ENCODE data around the gene IL17B. TPM values are rescaled to one million over a fixed set of nuclear protein-coding genes. Genes with fewer than 3 reads are reported as not detected.

IL17B gene
- total and polyA plus RNA-seq, 9 of the 15 experiments (the other 6 are each of a cell fraction or from before 2014, with no cell fraction given): 0.28 to 2.6 (median 0.53) TPM; not detected in 2

DNA sequence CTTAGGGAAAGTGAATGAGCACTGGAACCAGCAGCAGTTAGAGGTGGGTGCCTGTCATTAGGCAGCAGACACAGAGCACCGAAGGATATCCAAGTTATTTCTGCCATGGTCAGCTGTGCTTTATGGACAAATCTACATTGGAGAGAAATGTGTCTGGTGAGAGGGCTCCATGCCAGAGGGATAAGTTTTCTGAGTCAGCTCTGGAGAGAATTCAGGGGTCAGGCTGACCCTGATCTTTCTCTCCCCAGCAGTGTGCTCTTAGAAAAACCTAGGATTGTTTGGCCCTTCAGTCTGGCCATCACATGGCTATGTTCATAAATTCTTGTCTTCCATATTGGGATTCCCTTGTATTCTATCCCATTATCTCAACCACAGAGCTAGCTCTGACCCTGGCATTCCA is 8.9 kb upstream of the IL17B start (continued):
- TF ChIP-seq, protein P1, sequence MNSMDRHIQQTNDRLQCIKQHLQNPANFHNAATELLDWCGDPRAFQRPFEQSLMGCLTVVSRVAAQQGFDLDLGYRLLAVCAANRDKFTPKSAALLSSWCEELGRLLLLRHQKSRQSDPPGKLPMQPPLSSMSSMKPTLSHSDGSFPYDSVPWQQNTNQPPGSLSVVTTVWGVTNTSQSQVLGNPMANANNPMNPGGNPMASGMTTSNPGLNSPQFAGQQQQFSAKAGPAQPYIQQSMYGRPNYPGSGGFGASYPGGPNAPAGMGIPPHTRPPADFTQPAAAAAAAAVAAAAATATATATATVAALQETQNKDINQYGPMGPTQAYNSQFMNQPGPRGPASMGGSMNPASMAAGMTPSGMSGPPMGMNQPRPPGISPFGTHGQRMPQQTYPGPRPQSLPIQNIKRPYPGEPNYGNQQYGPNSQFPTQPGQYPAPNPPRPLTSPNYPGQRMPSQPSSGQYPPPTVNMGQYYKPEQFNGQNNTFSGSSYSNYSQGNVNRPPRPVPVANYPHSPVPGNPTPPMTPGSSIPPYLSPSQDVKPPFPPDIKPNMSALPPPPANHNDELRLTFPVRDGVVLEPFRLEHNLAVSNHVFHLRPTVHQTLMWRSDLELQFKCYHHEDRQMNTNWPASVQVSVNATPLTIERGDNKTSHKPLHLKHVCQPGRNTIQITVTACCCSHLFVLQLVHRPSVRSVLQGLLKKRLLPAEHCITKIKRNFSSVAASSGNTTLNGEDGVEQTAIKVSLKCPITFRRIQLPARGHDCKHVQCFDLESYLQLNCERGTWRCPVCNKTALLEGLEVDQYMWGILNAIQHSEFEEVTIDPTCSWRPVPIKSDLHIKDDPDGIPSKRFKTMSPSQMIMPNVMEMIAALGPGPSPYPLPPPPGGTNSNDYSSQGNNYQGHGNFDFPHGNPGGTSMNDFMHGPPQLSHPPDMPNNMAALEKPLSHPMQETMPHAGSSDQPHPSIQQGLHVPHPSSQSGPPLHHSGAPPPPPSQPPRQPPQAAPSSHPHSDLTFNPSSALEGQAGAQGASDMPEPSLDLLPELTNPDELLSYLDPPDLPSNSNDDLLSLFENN (IDR thresholded peaks at IDR 0.05; ENCODE audit: low read depth in 2 of 2, low read length in 2 of 2): no peak
- TF ChIP-seq FOXM1 (IDR thresholded peaks at IDR 0.05; ENCODE audit: low read depth) (no peak), FOXM1 (CRISPR knock-in tag; IDR thresholded peaks at IDR 0.05; ENCODE audit: low read depth) (no peak), ZNF224 (CRISPR knock-in tag; IDR thresholded peaks at IDR 0.05) (no peak)

DNA sequence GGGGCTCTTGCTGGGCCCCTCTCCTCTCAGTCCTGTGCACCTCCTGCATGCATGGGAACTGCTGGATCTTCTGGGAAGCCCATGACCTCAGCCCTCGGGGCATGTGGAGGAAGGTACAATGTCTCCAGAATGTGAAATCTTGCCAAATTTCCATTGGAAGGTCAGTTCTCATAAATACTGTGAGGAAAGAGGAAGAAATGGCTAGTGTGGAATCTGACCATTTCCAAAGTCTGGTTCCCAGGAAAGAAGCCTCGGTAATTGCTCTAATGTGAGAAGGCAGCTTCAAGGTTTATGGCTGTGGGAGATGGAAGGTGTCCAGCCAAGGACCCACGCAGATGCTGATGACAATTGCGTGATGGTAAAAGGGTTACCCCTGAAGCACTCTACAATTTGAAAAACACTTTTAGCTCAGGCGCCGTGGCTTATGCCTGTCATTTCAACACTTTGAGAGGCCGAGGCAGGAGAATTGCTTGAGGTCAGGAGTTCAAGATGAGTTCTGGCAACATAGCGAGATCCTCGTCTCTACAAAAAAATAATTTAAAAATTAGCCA is 8.1 kb upstream of the IL17B start:
- Histone ChIP-seq H2AFZ (ENCODE audit: low read depth, low read length) (no peak overlapping the region), H3K9me3 (replicated peaks; ENCODE audit: control insufficient read depth, insufficient read depth, low read depth, low read length) (no peaks in the 10 kb centered on the region), H3K4me2 (ENCODE audit: insufficient read depth, low read length) (no peak overlapping the region), H3K4me3 (no peak overlapping the region), H4K20me1 (replicated peaks; ENCODE audit: control insufficient read depth, insufficient read depth, low read length) (no peaks in the 10 kb centered on the region), H3K79me2 (ENCODE audit: control insufficient read depth, insufficient read depth, low read length) (no peaks in the 10 kb centered on the region), H3K9ac (ENCODE audit: insufficient read depth in 1 of 2, low read depth in 2 of 2, low read length in 2 of 2) (no peak overlapping the region), H3K36me3 (ENCODE audit: control insufficient read depth, insufficient read depth, low read length) (no peaks in the 10 kb centered on the region), H3K27ac (ENCODE audit: extremely low read depth, low read depth, low read length) (no peak overlapping the region), H3K4me1 (replicated peaks in 1 of 2; ENCODE audit: control insufficient read depth in 2 of 2, insufficient read depth in 2 of 2, low read length in 2 of 2) (peaks cover 3 to 10% of the 10 kb centered on the region in 2 experiments; a peak in 3 of 5 replicates), H3K9me1 (ENCODE audit: control insufficient read depth, insufficient read depth, low read length) (no peaks in the 10 kb centered on the region), H3K27me3 (ENCODE audit: control insufficient read depth in 2 of 2, insufficient read depth in 2 of 2, low read length in 2 of 2) (no peaks in the 10 kb centered on the region)
- no peak for FAIRE-seq
- intact Hi-C loops (cut with micrococcal nuclease) (no loop called here), in situ Hi-C loops (cut with MboI) (loop anchor here (5.0 kb wide), 1 partner anchor 40 kb away; no protein-coding TSS in a partner anchor)
- CTCF ChIA-PET (ENCODE audit: low intra/inter-chr PET ratio): no interaction called here
- ATAC-seq: no peak
- no TSS peak for BruUV-seq (replicated peaks)
- POLR2A ChIA-PET: interaction anchor here (0.9 to 1.8 kb wide), 3 partner anchors 13 to 46 kb away, joined by 3 to 5 read pairs (median 3); no protein-coding TSS in a partner anchor
- DNase-seq (ENCODE audit: extremely low read depth in 1 of 4, low spot score in 3 of 4): no peak
- WGBS (ENCODE audit: insufficient coverage, low coverage, missing lambda C conversion rate): 60% methylated on average over 9 of the region's 9 CpGs
- TF ChIP-seq, protein P2, sequence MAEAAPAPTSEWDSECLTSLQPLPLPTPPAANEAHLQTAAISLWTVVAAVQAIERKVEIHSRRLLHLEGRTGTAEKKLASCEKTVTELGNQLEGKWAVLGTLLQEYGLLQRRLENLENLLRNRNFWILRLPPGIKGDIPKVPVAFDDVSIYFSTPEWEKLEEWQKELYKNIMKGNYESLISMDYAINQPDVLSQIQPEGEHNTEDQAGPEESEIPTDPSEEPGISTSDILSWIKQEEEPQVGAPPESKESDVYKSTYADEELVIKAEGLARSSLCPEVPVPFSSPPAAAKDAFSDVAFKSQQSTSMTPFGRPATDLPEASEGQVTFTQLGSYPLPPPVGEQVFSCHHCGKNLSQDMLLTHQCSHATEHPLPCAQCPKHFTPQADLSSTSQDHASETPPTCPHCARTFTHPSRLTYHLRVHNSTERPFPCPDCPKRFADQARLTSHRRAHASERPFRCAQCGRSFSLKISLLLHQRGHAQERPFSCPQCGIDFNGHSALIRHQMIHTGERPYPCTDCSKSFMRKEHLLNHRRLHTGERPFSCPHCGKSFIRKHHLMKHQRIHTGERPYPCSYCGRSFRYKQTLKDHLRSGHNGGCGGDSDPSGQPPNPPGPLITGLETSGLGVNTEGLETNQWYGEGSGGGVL (CRISPR knock-in tag; IDR thresholded peaks at IDR 0.05): no peak
- TF ChIP-seq, protein P3, sequence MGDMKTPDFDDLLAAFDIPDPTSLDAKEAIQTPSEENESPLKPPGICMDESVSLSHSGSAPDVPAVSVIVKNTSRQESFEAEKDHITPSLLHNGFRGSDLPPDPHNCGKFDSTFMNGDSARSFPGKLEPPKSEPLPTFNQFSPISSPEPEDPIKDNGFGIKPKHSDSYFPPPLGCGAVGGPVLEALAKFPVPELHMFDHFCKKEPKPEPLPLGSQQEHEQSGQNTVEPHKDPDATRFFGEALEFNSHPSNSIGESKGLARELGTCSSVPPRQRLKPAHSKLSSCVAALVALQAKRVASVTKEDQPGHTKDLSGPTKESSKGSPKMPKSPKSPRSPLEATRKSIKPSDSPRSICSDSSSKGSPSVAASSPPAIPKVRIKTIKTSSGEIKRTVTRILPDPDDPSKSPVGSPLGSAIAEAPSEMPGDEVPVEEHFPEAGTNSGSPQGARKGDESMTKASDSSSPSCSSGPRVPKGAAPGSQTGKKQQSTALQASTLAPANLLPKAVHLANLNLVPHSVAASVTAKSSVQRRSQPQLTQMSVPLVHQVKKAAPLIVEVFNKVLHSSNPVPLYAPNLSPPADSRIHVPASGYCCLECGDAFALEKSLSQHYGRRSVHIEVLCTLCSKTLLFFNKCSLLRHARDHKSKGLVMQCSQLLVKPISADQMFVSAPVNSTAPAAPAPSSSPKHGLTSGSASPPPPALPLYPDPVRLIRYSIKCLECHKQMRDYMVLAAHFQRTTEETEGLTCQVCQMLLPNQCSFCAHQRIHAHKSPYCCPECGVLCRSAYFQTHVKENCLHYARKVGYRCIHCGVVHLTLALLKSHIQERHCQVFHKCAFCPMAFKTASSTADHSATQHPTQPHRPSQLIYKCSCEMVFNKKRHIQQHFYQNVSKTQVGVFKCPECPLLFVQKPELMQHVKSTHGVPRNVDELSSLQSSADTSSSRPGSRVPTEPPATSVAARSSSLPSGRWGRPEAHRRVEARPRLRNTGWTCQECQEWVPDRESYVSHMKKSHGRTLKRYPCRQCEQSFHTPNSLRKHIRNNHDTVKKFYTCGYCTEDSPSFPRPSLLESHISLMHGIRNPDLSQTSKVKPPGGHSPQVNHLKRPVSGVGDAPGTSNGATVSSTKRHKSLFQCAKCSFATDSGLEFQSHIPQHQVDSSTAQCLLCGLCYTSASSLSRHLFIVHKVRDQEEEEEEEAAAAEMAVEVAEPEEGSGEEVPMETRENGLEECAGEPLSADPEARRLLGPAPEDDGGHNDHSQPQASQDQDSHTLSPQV (IDR thresholded peaks at IDR 0.05): no peak
- TF ChIP-seq, protein P4, sequence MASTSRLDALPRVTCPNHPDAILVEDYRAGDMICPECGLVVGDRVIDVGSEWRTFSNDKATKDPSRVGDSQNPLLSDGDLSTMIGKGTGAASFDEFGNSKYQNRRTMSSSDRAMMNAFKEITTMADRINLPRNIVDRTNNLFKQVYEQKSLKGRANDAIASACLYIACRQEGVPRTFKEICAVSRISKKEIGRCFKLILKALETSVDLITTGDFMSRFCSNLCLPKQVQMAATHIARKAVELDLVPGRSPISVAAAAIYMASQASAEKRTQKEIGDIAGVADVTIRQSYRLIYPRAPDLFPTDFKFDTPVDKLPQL (IDR thresholded peaks at IDR 0.05; ENCODE audit: extremely low read depth, insufficient read length): no peak
- TF ChIP-seq ZNF445 (CRISPR knock-in tag; IDR thresholded peaks at IDR 0.05; ENCODE audit: low read depth) (no peak), BRD9 (IDR thresholded peaks at IDR 0.05; ENCODE audit: low read depth, partially characterized antibody) (no peak), ZNF75A (CRISPR knock-in tag; IDR thresholded peaks at IDR 0.05) (no peak)

Data from K562 (cell line).